IMR-90 (cell line): ENCODE results near the gene LRRC55.

ENCODE experiments used
- BHLHE40 ChIP-seq: fragments of 150-350 bp; IDR thresholded peaks from 2 replicates; pipeline ENCODE4 v1.6.1; 2016; ENCODE audit warnings: mild to moderate bottlenecking, low read depth, low read length
- CEBPB ChIP-seq: IDR thresholded peaks from 2 replicates; pipeline ENCODE4 v1.6.1; 2012; ENCODE audit warnings: low read depth, low read length, improper control_type of control experiment
- CHD1 ChIP-seq: IDR thresholded peaks from 2 replicates; pipeline ENCODE4 v1.6.1; 2012; ENCODE audit warnings: low read depth, low read length, improper control_type of control experiment
- MAFK ChIP-seq: IDR thresholded peaks from 2 replicates; pipeline ENCODE4 v1.6.1; 2012; ENCODE audit warnings: low read depth, low read length, improper control_type of control experiment
- MXI1 ChIP-seq: IDR thresholded peaks from 2 replicates; pipeline ENCODE4 v1.6.1; 2012; ENCODE audit warnings: low read depth, mild to moderate bottlenecking, low read length, moderate library complexity, borderline replicate concordance
- POLR2A ChIP-seq: IDR thresholded peaks from 2 replicates; pipeline ENCODE4 v1.6.1; 2012; ENCODE audit warnings: mild to moderate bottlenecking, low read depth, low read length
- RAD21 ChIP-seq: IDR thresholded peaks from 2 replicates; pipeline ENCODE4 v1.6.1; 2012; ENCODE audit warnings: low read length, improper control_type of control experiment
- RCOR1 ChIP-seq: IDR thresholded peaks from 2 replicates; pipeline ENCODE4 v1.6.1; 2012; ENCODE audit warnings: mild to moderate bottlenecking, low read length, improper control_type of control experiment; ENCODE audit not compliant: insufficient replicate concordance
- RFX5 ChIP-seq: IDR thresholded peaks from 2 replicates; pipeline ENCODE4 v1.8.0; 2012; ENCODE audit warnings: low read depth, mild to moderate bottlenecking, low read length, moderate library complexity
- SMC3 ChIP-seq: fragments of 150-350 bp; IDR thresholded peaks from 2 replicates; pipeline ENCODE4 v1.6.1; 2016; ENCODE audit warnings: low read depth, mild to moderate bottlenecking, antibody characterized with exemption, low read length, moderate library complexity
- TF ChIP-seq, protein P1 (sequence below): conservative IDR thresholded peaks from 2 replicates; pipeline ENCODE4 v1.5.1; 2012; ENCODE audit warnings: mild to moderate bottlenecking, low read depth, low read length, improper control_type of control experiment
- TF ChIP-seq, protein P2 (sequence below): fragments of 150-350 bp; IDR thresholded peaks from 2 replicates; pipeline ENCODE4 v1.6.1; 2016; ENCODE audit warnings: low read depth, mild to moderate bottlenecking, low read length, moderate library complexity, borderline replicate concordance
- TF ChIP-seq, protein P3 (sequence below): fragments of 150-350 bp; IDR thresholded peaks from 2 replicates; pipeline ENCODE4 v1.6.1; 2017; ENCODE audit warnings: mild to moderate bottlenecking, antibody characterized with exemption, low read length, low read depth

DNA sequence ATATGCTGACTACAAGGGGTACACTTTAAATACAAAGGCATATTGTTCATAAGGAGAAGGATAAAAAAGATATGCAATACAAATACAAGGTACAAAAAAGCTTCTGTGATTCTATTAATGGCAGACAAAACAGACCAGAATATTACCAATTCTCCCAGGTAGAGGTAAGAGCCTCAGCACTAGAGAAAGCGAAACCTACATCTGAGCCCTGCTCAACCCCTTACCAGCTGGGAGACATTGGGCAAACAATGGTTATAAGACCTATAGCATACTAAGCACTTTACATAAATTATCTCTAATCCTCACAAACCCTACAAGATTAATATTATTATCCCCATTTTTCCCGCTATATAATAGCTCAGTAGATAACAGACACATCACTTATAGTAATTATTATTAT lies 41.2 kb upstream of the LRRC55 start:
- TF ChIP-seq, protein P1, sequence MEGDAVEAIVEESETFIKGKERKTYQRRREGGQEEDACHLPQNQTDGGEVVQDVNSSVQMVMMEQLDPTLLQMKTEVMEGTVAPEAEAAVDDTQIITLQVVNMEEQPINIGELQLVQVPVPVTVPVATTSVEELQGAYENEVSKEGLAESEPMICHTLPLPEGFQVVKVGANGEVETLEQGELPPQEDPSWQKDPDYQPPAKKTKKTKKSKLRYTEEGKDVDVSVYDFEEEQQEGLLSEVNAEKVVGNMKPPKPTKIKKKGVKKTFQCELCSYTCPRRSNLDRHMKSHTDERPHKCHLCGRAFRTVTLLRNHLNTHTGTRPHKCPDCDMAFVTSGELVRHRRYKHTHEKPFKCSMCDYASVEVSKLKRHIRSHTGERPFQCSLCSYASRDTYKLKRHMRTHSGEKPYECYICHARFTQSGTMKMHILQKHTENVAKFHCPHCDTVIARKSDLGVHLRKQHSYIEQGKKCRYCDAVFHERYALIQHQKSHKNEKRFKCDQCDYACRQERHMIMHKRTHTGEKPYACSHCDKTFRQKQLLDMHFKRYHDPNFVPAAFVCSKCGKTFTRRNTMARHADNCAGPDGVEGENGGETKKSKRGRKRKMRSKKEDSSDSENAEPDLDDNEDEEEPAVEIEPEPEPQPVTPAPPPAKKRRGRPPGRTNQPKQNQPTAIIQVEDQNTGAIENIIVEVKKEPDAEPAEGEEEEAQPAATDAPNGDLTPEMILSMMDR, result no peak
- TF ChIP-seq, protein P2, sequence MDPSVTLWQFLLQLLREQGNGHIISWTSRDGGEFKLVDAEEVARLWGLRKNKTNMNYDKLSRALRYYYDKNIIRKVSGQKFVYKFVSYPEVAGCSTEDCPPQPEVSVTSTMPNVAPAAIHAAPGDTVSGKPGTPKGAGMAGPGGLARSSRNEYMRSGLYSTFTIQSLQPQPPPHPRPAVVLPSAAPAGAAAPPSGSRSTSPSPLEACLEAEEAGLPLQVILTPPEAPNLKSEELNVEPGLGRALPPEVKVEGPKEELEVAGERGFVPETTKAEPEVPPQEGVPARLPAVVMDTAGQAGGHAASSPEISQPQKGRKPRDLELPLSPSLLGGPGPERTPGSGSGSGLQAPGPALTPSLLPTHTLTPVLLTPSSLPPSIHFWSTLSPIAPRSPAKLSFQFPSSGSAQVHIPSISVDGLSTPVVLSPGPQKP, result no peak
- TF ChIP-seq SMC3, result no peak
- TF ChIP-seq RFX5, result no peak
- TF ChIP-seq CHD1, result no peak
- TF ChIP-seq BHLHE40, result no peak
- TF ChIP-seq RCOR1, result no peak
- TF ChIP-seq POLR2A, result no peak
- no peak for TF ChIP-seq MAFK
- TF ChIP-seq RAD21, result no peak
- TF ChIP-seq, protein P3, sequence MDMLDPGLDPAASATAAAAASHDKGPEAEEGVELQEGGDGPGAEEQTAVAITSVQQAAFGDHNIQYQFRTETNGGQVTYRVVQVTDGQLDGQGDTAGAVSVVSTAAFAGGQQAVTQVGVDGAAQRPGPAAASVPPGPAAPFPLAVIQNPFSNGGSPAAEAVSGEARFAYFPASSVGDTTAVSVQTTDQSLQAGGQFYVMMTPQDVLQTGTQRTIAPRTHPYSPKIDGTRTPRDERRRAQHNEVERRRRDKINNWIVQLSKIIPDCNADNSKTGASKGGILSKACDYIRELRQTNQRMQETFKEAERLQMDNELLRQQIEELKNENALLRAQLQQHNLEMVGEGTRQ, result no peak
- no peak for TF ChIP-seq CEBPB
- TF ChIP-seq MXI1, result no peak
